IPS-18a (cell line): ENCODE measurements around the gene LAPTM5.

Experiments used
- H3K27ac ChIP-seq: one replicate; pipeline ENCODE4 v1.5.1; 2013; ENCODE audit warnings: low read length
- H3K27me3 ChIP-seq: one replicate; pipeline ENCODE4 v1.6.1; 2013; ENCODE audit warnings: mild to moderate bottlenecking, low read length; ENCODE audit not compliant: control insufficient read depth, insufficient read depth
- H3K36me3 ChIP-seq: one replicate; pipeline ENCODE4 v1.6.1; 2013; ENCODE audit warnings: low read depth, low read length; ENCODE audit not compliant: control insufficient read depth
- H3K4me1 ChIP-seq: one replicate; pipeline ENCODE4 v1.6.1; 2013; ENCODE audit warnings: low read depth, low read length; ENCODE audit not compliant: control insufficient read depth
- H3K4me3 ChIP-seq: one replicate; pipeline ENCODE4 v1.5.1; 2013; ENCODE audit warnings: low read length
- H3K9ac ChIP-seq: one replicate; pipeline ENCODE4 v1.6.1; 2013; ENCODE audit warnings: mild to moderate bottlenecking, low read length, moderate library complexity
- H3K9me3 ChIP-seq: one replicate; pipeline ENCODE4 v1.6.1; 2013; ENCODE audit warnings: low read depth, low read length; ENCODE audit not compliant: control insufficient read depth

LAPTM5 gene

DNA sequence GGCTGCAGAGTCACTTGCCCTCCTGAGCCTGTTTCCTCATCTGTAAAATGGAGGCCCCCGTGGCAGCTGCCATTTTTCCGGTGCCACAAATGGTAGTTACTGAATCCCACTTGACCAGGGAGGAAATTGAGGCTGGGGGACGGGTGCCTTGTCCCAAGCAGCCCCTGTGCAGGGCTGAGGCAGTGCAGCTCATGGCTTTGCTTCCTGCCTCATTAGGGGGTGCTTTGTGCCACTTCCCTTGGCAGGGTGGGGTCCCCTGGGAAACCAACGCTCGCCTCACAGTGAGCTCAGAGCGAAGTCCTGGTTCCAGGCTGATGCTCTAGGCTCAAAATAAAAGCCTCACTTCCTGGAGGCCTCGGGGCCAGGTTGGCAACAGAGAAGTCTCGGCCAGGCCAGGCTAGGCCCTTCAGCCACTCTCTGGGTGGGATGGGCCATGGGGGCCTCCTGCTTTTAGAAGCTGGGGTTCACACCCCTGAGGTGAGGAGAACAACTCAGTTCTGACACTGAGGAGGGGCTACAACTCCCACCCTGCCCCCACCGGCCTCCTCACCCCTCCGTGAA lies 6.8 kb downstream of the LAPTM5 start:
- Histone ChIP-seq H3K9ac (no peak overlapping the region), H3K4me3 (no peak overlapping the region), H3K4me1 (no peaks in the 10 kb centered on the region), H3K9me3 (no peaks in the 10 kb centered on the region), H3K27ac (no peak overlapping the region), H3K27me3 (no peaks in the 10 kb centered on the region), H3K36me3 (no peaks in the 10 kb centered on the region)

DNA sequence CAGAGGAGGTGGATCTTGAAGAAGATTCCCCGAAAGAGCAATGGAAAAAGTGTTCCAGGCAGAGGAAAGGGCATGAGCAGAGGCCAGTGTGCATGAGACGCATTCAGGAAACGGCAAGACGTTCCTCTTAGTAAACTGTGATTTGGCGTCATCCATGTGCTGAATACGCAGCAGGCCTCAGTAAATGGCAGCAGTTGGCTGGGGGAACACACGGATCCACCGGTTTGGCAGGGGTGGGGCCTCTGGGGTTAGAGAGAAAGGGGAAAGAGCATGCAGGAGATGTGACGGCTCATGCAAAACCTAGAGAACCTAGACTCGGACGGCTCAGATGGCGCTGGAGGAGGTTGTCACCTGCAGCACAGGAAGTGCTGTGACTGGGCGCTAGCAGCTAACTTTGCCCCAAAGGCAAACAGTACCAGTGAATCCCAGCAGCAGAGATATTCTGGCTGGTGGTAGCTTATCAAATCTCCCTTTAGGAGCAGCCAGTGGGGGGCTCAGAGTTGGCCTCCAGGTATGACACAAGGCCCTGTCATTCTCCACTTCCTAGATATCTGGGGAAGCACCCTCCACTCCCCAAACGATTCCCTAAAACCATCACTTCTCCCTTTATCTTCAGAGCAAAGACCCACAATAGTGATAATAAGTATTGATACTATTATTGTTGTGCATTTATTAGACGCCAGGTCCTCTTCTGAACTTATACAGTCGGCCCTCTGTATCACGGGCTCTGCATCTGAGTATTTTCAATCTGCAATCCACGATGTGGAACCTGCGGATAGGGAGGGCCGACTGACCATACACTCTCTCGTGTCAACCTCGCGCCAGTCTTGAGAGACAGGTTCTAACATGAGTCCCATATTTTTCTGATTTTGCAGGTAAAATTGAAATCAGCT lies 7.6 kb downstream of the LAPTM5 start:
- Histone ChIP-seq H3K4me1 (no peaks in the 10 kb centered on the region), H3K27ac (no peak overlapping the region), H3K36me3 (no peaks in the 10 kb centered on the region), H3K4me3 (no peak overlapping the region), H3K9me3 (no peaks in the 10 kb centered on the region), H3K9ac (no peak overlapping the region), H3K27me3 (no peaks in the 10 kb centered on the region)

DNA sequence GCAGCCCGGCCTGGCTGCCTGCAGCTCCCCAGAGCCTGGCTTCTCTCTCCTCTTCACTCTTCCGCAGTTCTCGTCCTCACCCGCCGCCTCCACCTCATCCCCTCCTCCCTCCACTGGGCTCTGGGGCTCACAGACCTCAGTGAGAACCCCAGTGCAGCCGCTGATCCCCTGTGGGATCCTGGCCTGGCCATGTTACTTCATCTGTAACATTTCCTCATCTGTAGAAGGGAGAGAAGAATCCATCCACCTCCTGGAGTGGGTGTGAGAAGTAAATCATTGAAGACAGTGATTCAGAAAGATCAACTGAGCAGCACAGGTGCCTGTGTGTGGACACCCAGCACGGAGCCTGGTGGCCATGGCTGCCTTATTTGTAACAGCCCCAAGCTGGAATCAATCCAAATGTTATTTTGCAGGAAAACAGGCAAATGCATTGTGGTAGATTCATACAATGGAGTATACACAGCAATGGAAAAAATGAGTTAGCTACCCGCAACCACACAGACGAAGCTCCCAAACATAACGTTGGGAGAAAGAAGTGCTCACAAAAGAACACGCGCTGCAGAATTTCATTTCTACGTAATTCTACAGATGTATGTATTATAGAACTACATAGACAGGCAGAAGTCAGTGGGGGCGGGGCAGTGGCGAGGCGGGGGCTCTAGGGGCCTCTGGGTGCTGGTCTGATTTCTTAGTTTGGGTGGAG lies 8.7 kb downstream of the LAPTM5 start:
- H3K4me3 ChIP-seq = no peak overlapping the region
- H3K9ac ChIP-seq = no peak overlapping the region
- no peaks in the 10 kb centered on the region for H3K36me3 ChIP-seq
- no peaks in the 10 kb centered on the region for H3K27me3 ChIP-seq
- H3K4me1 ChIP-seq = no peaks in the 10 kb centered on the region
- no peaks in the 10 kb centered on the region for H3K9me3 ChIP-seq
- no peak overlapping the region for H3K27ac ChIP-seq

DNA sequence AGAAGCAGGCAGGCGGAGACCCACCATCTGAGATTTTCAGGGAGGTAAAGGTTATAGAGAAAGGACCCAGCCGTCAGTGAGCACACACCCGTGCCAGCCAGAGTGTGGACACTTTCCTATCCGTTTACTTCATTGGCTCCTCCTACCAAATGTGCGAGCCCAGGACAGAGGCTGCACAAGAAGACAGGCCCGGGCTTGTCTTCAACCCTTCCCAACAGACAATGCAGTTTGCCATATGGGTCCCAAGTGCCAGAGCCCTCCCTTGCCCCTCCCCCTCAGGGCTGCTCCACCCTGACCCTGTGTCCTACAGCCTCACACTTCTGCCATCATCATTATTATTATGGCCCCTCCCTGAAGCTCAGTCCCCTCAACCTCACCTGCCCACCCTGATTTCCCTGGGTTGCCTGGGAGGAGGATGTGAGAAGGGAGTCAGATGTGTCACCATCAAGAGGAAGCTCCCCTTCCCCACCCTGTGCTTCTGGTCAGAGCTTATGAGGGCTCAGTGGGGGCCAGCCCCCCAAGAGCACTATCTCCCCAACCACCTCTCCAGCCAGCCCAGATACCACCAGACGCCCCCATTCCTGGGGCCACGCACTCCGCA lies 9.4 kb downstream of the LAPTM5 start:
- Histone ChIP-seq H3K9me3 (no peaks in the 10 kb centered on the region), H3K4me1 (no peaks in the 10 kb centered on the region), H3K36me3 (no peaks in the 10 kb centered on the region), H3K27ac (no peak overlapping the region), H3K27me3 (no peaks in the 10 kb centered on the region), H3K4me3 (no peak overlapping the region), H3K9ac (no peak overlapping the region)

DNA sequence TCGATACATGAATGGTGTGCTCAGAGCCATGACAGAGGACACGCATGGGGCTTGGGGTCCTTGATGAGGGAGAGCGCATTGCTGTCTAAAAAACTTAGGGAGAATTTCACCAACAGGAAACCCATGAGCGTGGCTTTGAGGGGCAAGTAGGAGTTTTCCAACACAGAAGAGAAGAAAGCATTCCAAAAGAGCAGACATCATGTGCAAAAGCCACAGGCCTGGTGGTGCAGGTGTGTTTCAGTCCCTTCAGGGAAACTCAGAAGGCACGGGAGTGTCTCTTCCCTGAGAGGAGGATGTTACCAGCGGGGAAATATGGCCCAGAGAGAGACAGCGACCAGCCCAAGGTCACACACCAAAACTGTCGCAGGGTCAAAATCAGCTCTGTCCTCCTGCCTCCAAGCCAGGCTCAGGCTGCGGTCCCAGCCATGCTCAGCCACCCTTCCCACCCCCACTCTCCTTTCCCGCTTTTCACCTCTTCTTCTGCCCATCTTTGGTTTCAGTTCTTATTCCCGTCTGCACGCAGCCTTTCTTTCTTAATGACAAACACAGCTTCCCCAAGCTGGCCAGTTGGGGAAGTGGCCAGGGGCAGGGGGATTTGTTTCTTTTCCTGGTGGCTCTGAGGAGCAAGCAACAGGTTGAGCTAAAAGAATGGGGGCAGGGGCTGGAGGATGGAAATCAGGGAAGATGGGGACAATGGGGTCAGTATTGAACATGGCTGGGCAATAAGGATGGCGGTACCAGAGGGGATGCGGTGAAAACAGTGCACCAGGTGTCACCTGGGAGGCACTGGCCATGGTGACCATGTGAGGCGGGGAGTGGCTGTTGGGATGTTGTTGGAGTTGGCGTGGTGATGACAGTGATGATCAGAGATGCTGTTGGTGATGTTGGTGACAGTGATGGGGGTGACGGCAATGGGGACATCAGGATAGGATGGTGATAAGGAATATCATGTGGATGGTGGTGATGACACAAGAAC lies 10.3 kb downstream of the LAPTM5 start:
- Histone ChIP-seq H3K27ac (no peak overlapping the region), H3K36me3 (no peaks in the 10 kb centered on the region), H3K4me3 (no peak overlapping the region), H3K9ac (no peak overlapping the region), H3K27me3 (no peaks in the 10 kb centered on the region), H3K9me3 (no peaks in the 10 kb centered on the region), H3K4me1 (no peaks in the 10 kb centered on the region)

DNA sequence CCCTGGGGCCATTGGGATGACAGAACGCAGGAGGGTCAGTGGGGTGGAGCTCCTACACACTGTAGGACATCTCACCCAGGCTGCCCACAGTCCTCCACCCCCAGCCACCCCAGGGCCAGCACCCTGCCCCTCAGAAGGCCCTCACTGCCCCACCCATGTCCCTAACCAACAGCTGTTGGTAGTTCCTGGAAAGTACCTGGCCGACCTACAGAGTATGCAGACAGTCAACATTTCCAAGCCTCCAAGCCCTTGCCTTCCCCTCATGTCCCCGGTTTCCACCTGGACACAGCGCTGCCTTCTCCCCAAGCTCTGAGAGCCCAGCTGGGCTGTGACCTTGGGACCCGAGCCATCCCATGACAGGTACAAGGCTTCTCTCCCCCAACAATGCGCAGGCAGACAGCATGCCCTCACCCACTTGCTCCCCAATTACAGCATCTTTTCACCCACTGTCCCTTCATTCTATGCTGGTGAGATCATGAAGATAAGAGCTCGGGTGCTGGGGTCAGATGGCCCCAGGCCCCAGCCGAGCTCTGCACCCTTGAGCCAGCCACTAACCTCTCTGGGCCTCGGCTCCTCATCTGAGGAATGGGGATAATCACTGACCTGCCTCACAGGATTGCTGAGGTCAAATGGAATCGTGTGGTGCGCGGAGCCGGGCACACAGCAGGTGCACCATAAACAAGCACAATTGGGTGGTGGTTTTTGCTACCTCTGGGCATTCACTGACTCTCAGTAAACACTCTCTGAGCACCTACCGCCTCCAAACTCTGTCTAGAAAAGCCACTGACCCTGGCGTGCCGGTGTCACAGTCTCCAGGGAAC lies 11.2 kb downstream of the LAPTM5 start:
- Histone ChIP-seq H3K4me3 (no peak overlapping the region), H3K36me3 (no peaks in the 10 kb centered on the region), H3K27me3 (no peaks in the 10 kb centered on the region), H3K9me3 (no peaks in the 10 kb centered on the region), H3K9ac (no peak overlapping the region), H3K4me1 (no peaks in the 10 kb centered on the region), H3K27ac (no peak overlapping the region)

DNA sequence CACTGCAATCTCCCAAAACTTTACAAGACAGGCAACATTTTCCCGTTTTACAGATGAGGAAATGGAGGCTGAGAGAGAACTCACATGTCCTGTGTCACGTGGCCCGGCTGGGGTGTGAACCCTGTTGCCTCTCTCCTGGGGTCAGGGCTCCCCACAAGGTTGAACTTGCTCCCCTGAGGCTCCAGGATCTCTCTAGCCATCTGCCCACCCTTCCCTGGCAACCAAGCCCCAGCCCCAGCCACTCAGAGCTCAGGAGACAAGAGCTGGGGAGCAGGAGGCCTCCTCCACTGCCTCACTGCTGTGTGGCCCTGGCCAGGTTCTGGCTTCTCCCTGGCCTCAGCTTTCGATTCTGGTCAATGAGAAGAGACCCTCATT lies 11.8 kb downstream of the LAPTM5 start:
- Histone ChIP-seq H3K4me3 (no peak overlapping the region), H3K9me3 (no peaks in the 10 kb centered on the region), H3K27ac (no peak overlapping the region), H3K9ac (no peak overlapping the region), H3K27me3 (no peaks in the 10 kb centered on the region), H3K36me3 (no peaks in the 10 kb centered on the region), H3K4me1 (no peaks in the 10 kb centered on the region)

DNA sequence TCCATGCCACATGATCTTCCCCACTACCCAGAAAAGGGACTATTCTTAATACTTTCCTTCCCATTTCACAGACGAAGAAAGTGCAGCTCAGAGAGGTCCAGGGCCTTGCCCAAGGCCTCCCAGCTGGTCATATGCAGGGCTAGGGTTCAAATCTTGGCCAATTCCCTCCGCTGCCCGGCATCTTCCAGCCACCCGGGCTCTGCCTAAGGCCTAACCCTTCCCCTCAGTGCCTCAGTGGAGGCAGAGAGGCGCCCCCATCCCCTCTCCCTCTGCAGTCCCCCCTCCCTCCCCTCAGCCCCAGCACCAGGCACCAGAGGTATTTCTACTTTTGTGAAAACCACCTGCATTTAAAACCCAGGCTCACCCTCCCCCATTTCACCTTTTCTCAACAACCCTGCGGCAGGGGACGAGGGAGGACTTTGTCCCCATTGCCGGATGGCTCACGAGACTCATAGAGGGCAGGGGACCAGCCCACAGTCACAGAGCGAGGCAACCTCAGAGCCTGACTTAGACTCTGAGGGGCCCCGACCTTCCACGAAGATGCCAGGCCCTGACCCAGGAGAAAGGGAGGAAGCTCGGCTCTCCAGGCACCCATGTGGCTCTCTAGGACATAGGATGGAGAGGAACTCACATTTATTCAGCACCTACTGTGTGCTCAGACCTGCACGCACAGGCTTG lies 12.3 kb downstream of the LAPTM5 start:
- Histone ChIP-seq H3K4me1 (no peaks in the 10 kb centered on the region), H3K36me3 (no peaks in the 10 kb centered on the region), H3K9ac (no peak overlapping the region), H3K9me3 (no peaks in the 10 kb centered on the region), H3K27me3 (no peaks in the 10 kb centered on the region), H3K27ac (no peak overlapping the region), H3K4me3 (no peak overlapping the region)

DNA sequence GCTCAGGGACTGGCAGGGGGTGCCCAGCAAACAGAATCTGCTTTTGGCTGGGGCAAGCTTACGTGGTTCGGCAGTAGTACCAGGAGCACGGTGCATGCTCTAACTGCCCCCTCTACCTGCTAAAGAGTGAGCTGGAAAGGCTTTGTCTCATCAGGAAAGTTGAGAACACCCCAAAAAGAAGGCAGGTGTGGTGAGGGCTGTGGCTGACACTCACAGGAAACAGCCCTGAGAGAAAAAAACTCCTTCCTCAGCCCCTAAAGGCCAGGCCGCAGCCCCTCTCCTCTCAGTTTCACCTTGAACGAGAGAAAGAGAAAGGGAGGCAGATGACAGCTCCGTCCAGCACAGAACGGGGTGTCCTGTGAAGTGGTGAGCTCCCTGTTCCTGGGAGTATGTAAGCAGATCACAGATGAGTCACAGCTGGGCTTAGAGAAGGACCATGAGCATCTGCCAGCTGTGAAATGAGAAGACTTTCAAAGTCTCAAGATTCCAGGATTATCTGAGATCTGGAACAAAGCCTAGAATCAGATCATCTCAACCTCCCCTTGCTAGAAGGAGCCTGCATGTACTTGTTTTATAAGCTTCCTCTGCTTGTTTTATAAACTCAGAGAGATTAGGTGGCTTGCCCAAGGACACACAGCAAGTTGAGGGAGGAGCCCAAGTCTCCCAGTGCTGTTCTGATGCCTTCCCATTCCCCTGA lies 13.4 kb downstream of the LAPTM5 start:
- H3K27me3 ChIP-seq = no peaks in the 10 kb centered on the region
- H3K4me3 ChIP-seq = no peak overlapping the region
- no peaks in the 10 kb centered on the region for H3K4me1 ChIP-seq
- no peak overlapping the region for H3K27ac ChIP-seq
- no peaks in the 10 kb centered on the region for H3K36me3 ChIP-seq
- H3K9me3 ChIP-seq = no peaks in the 10 kb centered on the region
- H3K9ac ChIP-seq = no peak overlapping the region
